ENCODE results near the gene PCNT. TPM values are rescaled to one million over a fixed set of nuclear protein-coding genes. Genes with fewer than 3 reads are reported as not detected.

Gene PCNT
- total and polyA plus RNA-seq, 2 of the 8 experiments (the other 6 are each of a cell fraction or from before 2014, with no cell fraction given) = 9.9 to 45.1 TPM

DNA sequence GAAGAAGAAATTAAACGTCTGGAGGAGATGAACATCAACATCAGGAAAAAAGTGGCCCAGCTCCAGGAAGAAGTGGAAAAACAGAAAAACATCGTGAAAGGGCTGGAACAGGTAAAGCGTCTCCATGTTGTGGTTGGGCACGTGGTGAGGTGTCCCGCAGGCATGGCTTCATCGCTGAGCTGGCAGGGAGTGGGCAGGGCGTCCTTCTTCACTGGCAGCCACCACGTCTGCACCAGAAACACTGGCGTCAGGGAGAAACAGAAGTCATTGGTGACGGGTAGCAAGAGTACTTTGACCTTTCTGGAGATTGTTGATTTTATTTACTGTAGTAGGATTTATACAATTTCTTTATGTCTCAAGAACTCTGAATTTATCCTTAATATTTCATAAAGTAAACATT lies 75.7 kb downstream of the PCNT start:
- H2BK5ac ChIP-seq (ENCODE audit: low read depth, low read length) = no peak overlapping the region
- H3K4me2 ChIP-seq (ENCODE audit: insufficient read depth in 1 of 2, low read depth in 2 of 2, low read length in 2 of 2) = no peak overlapping the region
- H3K79me2 ChIP-seq (ENCODE audit: control insufficient read depth in 1 of 2, insufficient read depth in 2 of 2, low read length in 2 of 2) = no peaks in the 10 kb centered on the region
- H2BK20ac ChIP-seq (ENCODE audit: low read length) = no peak overlapping the region
- no peak overlapping the region for H2AFZ ChIP-seq (ENCODE audit: low read length)
- no peak overlapping the region for H3K18ac ChIP-seq (ENCODE audit: extremely low read depth, low read length)
- H3K27me3 ChIP-seq (replicated peaks in 1 of 4; ENCODE audit: control insufficient read depth in 3 of 4, extremely low read depth in 1 of 4, insufficient read depth in 3 of 4, low read length in 3 of 4) = no peaks in the 10 kb centered on the region
- H2BK15ac ChIP-seq (ENCODE audit: low read length) = no peak overlapping the region
- no peak overlapping the region for H3K23ac ChIP-seq (ENCODE audit: insufficient read length)
- peaks cover 0 to 7% of the 10 kb centered on the region in 2 experiments for H4K20me1 ChIP-seq (replicated peaks in 1 of 2; ENCODE audit: control insufficient read depth in 1 of 2, insufficient read depth in 2 of 2, low read length in 2 of 2)
- no peak for DNase-seq (ENCODE audit: low read depth in 1 of 2, low spot score in 2 of 2)
- peaks cover 10 to 49% (median 18%) of the 10 kb centered on the region in 4 experiments for H3K36me3 ChIP-seq (ENCODE audit: control insufficient read depth in 2 of 4, insufficient read depth in 4 of 4, low read length in 3 of 4)
- H3K4me1 ChIP-seq (replicated peaks in 1 of 4; ENCODE audit: control insufficient read depth in 3 of 4, insufficient read depth in 4 of 4, low read length in 3 of 4) = no peaks in the 10 kb centered on the region
- H3K79me1 ChIP-seq (ENCODE audit: low read depth, low read length) = no peaks in the 10 kb centered on the region; the same call in 1 of the 2 replicates
- H4K91ac ChIP-seq (replicated peaks; ENCODE audit: insufficient read length, low read length) = no peak overlapping the region
- 85% methylated on average over 10 of the region's 10 CpGs; no CpG with 5 or more reads in 1 of the 2 experiments for WGBS, 2 experiments (ENCODE audit: extremely low coverage in 1 of 2, insufficient coverage in 1 of 2, insufficient read length in 1 of 2, insufficient replicate concordance in 2 of 2, low coverage in 1 of 2, low lambda C conversion rate in 2 of 2, missing lambda C conversion rate in 1 of 2)
- H3K56ac ChIP-seq (replicated peaks; ENCODE audit: insufficient read length, low read depth, low read length) = peak overlapping the region; percentile 44
- H4K8ac ChIP-seq (ENCODE audit: extremely low read depth, insufficient read depth, low read length) = no peak overlapping the region
- no peak overlapping the region for H3K14ac ChIP-seq (ENCODE audit: insufficient read length)
- no peak overlapping the region for H3K4me3 ChIP-seq (ENCODE audit: extremely low read depth in 1 of 4, insufficient read depth in 2 of 4, low read depth in 3 of 4, low read length in 4 of 4)
- no peak overlapping the region for H3K27ac ChIP-seq (ENCODE audit: low read depth, low read length)
- ChIA-PET CTCF (ENCODE audit: partially characterized antibody) (interaction anchor here (1.1 kb wide), 1 partner anchor 38 kb away, joined by 3 read pairs; no protein-coding TSS in a partner anchor), POLR2A (ENCODE audit: partially characterized antibody) (interaction anchor here (1.3 kb wide), 1 partner anchor 11 kb away, joined by 4 read pairs; no protein-coding TSS in a partner anchor)
- H3K4ac ChIP-seq (replicated peaks; ENCODE audit: insufficient read length, low read depth, low read length) = no peak overlapping the region
- no peak overlapping the region for H2BK120ac ChIP-seq (replicated peaks; ENCODE audit: low read depth, low read length)
- no peak overlapping the region for H2BK12ac ChIP-seq (ENCODE audit: low read depth, low read length)
- H3K23me2 ChIP-seq (ENCODE audit: low read depth, low read length) = no peaks in the 10 kb centered on the region
- no peak overlapping the region for H3K9ac ChIP-seq (replicated peaks in 1 of 4; ENCODE audit: extremely low read depth in 1 of 4, low read depth in 3 of 4, low read length in 3 of 4)
- no peak overlapping the region for H2AK5ac ChIP-seq (ENCODE audit: low read depth, low read length)
- H3K9me3 ChIP-seq (ENCODE audit: insufficient read depth in 2 of 2, low read depth in 1 of 2, low read length in 1 of 2) = no peaks in the 10 kb centered on the region; a peak in 1 of 4 replicates
- FAIRE-seq = no peak
- H4K5ac ChIP-seq (ENCODE audit: insufficient read length, low read depth, low read length) = no peak overlapping the region
- TF ChIP-seq, protein P1, sequence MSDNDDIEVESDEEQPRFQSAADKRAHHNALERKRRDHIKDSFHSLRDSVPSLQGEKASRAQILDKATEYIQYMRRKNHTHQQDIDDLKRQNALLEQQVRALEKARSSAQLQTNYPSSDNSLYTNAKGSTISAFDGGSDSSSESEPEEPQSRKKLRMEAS (IDR thresholded peaks at IDR 0.05) = no peak
- TF ChIP-seq NRF1 (IDR thresholded peaks at IDR 0.05; ENCODE audit: low read depth, low read length) = no peak
- TF ChIP-seq, protein P2, sequence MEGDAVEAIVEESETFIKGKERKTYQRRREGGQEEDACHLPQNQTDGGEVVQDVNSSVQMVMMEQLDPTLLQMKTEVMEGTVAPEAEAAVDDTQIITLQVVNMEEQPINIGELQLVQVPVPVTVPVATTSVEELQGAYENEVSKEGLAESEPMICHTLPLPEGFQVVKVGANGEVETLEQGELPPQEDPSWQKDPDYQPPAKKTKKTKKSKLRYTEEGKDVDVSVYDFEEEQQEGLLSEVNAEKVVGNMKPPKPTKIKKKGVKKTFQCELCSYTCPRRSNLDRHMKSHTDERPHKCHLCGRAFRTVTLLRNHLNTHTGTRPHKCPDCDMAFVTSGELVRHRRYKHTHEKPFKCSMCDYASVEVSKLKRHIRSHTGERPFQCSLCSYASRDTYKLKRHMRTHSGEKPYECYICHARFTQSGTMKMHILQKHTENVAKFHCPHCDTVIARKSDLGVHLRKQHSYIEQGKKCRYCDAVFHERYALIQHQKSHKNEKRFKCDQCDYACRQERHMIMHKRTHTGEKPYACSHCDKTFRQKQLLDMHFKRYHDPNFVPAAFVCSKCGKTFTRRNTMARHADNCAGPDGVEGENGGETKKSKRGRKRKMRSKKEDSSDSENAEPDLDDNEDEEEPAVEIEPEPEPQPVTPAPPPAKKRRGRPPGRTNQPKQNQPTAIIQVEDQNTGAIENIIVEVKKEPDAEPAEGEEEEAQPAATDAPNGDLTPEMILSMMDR (IDR thresholded peaks at IDR 0.05; ENCODE audit: control extremely low read depth in 1 of 3, insufficient read depth in 1 of 3, low read depth in 1 of 3, low read length in 3 of 3) = no peak
- no peak for TF ChIP-seq CEBPB (IDR thresholded peaks at IDR 0.05; ENCODE audit: low read depth, low read length)
